ENCODE results near the gene WIF1. TPM values are rescaled to one million over a fixed set of nuclear protein-coding genes. Genes with fewer than 3 reads are reported as not detected.

The WIF1 gene
- total RNA-seq, 1 donor from 2014 or later: 0.19 TPM

DNA sequence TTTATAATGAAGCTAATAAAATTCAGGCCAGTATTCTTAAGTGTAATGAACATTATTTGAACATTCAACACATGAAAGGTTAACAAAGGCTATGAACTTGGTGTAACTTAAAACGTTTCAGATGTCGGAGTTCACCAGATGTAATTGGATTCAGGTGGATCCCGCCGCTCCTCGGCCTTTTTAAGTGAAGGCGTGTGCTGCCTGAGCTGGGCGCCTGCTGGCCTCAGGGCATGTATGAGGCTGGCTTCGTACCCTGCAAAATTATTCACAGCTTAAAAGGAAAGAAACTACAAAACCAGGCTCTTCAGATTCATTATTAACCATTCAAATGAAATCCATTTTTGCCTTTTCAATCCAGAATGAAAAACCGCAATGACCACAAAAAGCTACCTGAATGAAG, 69.9 kb downstream of the WIF1 start:
- no peak overlapping the region for H3K27ac Mint-ChIP-seq

DNA sequence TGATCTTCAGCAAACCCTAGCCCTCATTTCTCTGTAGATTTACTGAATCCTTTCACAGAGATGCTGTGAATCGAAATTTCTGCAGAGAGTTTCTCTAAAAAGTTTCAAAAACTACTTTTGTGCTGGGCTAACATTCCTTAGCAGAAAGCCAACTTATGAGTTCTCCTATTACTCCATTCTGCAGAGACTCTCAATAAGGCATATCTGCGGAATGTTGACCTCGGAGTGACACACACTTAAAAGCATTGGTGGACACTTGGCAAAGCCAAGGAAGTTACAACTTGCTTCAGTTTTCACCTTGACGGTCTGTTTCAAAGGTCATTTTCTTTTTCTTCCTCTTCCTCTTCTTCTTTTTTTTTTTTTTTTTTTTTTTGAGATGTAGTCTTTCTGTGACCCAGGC, 75.8 kb downstream of the WIF1 start:
- Mint-ChIP-seq H3K27me3 (ENCODE audit: insufficient read depth, low read depth) (no peaks in the 10 kb centered on the region), H3K9me3 (no peaks in the 10 kb centered on the region), H3K36me3 (no peaks in the 10 kb centered on the region), H3K4me1 (peaks cover 3% of the 10 kb centered on the region), H3K4me3 (no peak overlapping the region), H3K27ac (no peak overlapping the region)
- H3F3A ChIP-seq (ENCODE audit: low read depth): peaks cover 6% of the 10 kb centered on the region
- H2AFZ ChIP-seq (replicated peaks): no peak overlapping the region
- H3K36me3 ChIP-seq: no peaks in the 10 kb centered on the region
- H3K27me3 ChIP-seq: no peaks in the 10 kb centered on the region
- no peak for DNase-seq (ENCODE audit: low spot score)
- no peak overlapping the region for H3K4me2 ChIP-seq
- H4K20me1 ChIP-seq (ENCODE audit: low read depth): no peaks in the 10 kb centered on the region
- H3K9ac ChIP-seq: no peak overlapping the region
- peaks cover 3% of the 10 kb centered on the region for H3K9me3 ChIP-seq (ENCODE audit: low read depth)
- H3K4me3 ChIP-seq: no peak overlapping the region
- H3K27ac ChIP-seq: no peak overlapping the region
- no peaks in the 10 kb centered on the region for H3K79me2 ChIP-seq (ENCODE audit: low read depth)
- TF ChIP-seq EZH2phosphoT487 (IDR thresholded peaks at IDR 0.05): no peak
- no peak for TF ChIP-seq EZH2 (IDR thresholded peaks at IDR 0.05)
- TF ChIP-seq, protein P1, sequence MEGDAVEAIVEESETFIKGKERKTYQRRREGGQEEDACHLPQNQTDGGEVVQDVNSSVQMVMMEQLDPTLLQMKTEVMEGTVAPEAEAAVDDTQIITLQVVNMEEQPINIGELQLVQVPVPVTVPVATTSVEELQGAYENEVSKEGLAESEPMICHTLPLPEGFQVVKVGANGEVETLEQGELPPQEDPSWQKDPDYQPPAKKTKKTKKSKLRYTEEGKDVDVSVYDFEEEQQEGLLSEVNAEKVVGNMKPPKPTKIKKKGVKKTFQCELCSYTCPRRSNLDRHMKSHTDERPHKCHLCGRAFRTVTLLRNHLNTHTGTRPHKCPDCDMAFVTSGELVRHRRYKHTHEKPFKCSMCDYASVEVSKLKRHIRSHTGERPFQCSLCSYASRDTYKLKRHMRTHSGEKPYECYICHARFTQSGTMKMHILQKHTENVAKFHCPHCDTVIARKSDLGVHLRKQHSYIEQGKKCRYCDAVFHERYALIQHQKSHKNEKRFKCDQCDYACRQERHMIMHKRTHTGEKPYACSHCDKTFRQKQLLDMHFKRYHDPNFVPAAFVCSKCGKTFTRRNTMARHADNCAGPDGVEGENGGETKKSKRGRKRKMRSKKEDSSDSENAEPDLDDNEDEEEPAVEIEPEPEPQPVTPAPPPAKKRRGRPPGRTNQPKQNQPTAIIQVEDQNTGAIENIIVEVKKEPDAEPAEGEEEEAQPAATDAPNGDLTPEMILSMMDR (IDR thresholded peaks at IDR 0.05): no peak
- H3K4me1 ChIP-seq: peaks cover 9% of the 10 kb centered on the region

More for the DNA sequence above, 69.9 kb downstream of the WIF1 start:
- DNase-seq (ENCODE audit: low spot score): no peak
- Histone ChIP-seq H3K27me3 (no peaks in the 10 kb centered on the region), H4K20me1 (ENCODE audit: low read depth) (no peaks in the 10 kb centered on the region), H2AFZ (replicated peaks) (peak overlapping the region; percentile 5), H3K4me2 (no peak overlapping the region), H3K27ac (no peak overlapping the region), H3K36me3 (no peaks in the 10 kb centered on the region), H3K4me3 (no peak overlapping the region), H3K4me1 (peaks cover 32% of the 10 kb centered on the region), H3F3A (ENCODE audit: low read depth) (peaks cover 11% of the 10 kb centered on the region), H3K9ac (no peak overlapping the region), H3K9me3 (ENCODE audit: low read depth) (no peaks in the 10 kb centered on the region), H3K79me2 (ENCODE audit: low read depth) (no peaks in the 10 kb centered on the region)
- Mint-ChIP-seq H3K4me1 (peaks cover 13% of the 10 kb centered on the region), H3K27me3 (ENCODE audit: insufficient read depth, low read depth) (no peaks in the 10 kb centered on the region), H3K4me3 (no peak overlapping the region), H3K9me3 (no peaks in the 10 kb centered on the region), H3K36me3 (no peaks in the 10 kb centered on the region)
- TF ChIP-seq, protein P1 (IDR thresholded peaks at IDR 0.05): no peak
- TF ChIP-seq EZH2phosphoT487 (IDR thresholded peaks at IDR 0.05) (no peak), EZH2 (IDR thresholded peaks at IDR 0.05) (no peak)

DNA sequence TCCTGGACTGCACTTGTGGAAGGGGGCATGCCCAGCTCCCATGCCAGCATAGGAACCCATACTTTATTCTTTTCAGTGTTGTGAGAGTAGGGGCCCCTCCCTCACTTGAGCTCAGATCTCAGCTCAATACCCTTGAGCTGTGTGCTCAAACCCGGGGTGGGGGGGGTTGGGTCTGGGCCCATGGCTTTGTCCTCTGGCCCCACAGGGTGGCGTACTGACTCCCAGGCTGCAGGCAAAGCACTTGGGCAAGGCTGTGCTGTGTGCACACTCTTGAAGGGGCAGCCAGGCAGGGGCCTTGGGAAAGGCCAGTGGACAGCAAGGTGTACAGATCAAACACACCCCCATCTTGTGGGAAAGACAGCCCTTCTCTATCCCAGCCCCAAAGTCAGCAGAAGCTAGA, 81.8 kb downstream of the WIF1 start:
- H3K4me3 ChIP-seq: no peak overlapping the region
- H3K27me3 Mint-ChIP-seq (ENCODE audit: insufficient read depth, low read depth): no peaks in the 10 kb centered on the region
- H3F3A ChIP-seq (ENCODE audit: low read depth): no peaks in the 10 kb centered on the region
- H3K4me1 Mint-ChIP-seq: no peaks in the 10 kb centered on the region
- no peak overlapping the region for H3K9ac ChIP-seq
- H4K20me1 ChIP-seq (ENCODE audit: low read depth): no peaks in the 10 kb centered on the region
- peaks cover 14% of the 10 kb centered on the region for H3K9me3 Mint-ChIP-seq
- no peaks in the 10 kb centered on the region for H3K4me1 ChIP-seq
- H3K79me2 ChIP-seq (ENCODE audit: low read depth): no peaks in the 10 kb centered on the region
- peaks cover 8% of the 10 kb centered on the region for H3K9me3 ChIP-seq (ENCODE audit: low read depth)
- TF ChIP-seq EZH2phosphoT487 (IDR thresholded peaks at IDR 0.05) (no peak), EZH2 (IDR thresholded peaks at IDR 0.05) (no peak)
- TF ChIP-seq, protein P1 (IDR thresholded peaks at IDR 0.05): no peak
- no peak overlapping the region for H3K27ac Mint-ChIP-seq
- H3K36me3 Mint-ChIP-seq: no peaks in the 10 kb centered on the region
- H3K27me3 ChIP-seq: no peaks in the 10 kb centered on the region
- no peaks in the 10 kb centered on the region for H3K36me3 ChIP-seq
- H3K27ac ChIP-seq: no peak overlapping the region
- H3K4me2 ChIP-seq: no peak overlapping the region
- DNase-seq (ENCODE audit: low spot score): no peak
- no peak overlapping the region for H2AFZ ChIP-seq (replicated peaks)
- no peak overlapping the region for H3K4me3 Mint-ChIP-seq
